ENCODE results near the gene PABPC1L. TPM values are rescaled to one million over a fixed set of nuclear protein-coding genes. Genes with fewer than 3 reads are reported as not detected.

The PABPC1L gene
- total RNA-seq, 1 experiment from 2014 or later = 102 TPM

GRCh38 chr20:44886828-44887227 is 23.0 kb upstream of the PABPC1L start:
- TSS peak; percentile 76 for BruUV-seq (replicated peaks)
- H3K27ac ChIP-seq (ENCODE audit: low read length) = peak overlapping the region; percentile 94
- H3K36me3 ChIP-seq (ENCODE audit: control insufficient read depth, insufficient read depth, low read length) = peaks cover 13% of the 10 kb centered on the region
- ATAC-seq = no peak
- H3K9me3 ChIP-seq (ENCODE audit: control insufficient read depth, insufficient read depth, low read depth, low read length) = no peaks in the 10 kb centered on the region
- ChIA-PET POLR2A (no interaction called here), CTCF (no interaction called here)
- H3K27me3 ChIP-seq (ENCODE audit: control insufficient read depth, insufficient read depth, low read length) = no peaks in the 10 kb centered on the region
- in situ Hi-C loops (cut with HindIII; ENCODE audit: low pct_unique_long_range_greater_than_20kb, low sequenced_read_pairs) (no loop called here), intact Hi-C loops (cut with micrococcal nuclease; ENCODE audit: unreplicated experiment) (no loop called here)
- TF ChIP-seq REST (IDR thresholded peaks at IDR 0.05; ENCODE audit: insufficient read depth in 1 of 2, low read depth in 2 of 2, low read length in 1 of 2) (no peak), TCF7L2 (IDR thresholded peaks at IDR 0.05; ENCODE audit: low read depth, low read length) (no peak), POLR2AphosphoS5 (IDR thresholded peaks at IDR 0.05; ENCODE audit: low read depth, low read length) (no peak), SIN3A (IDR thresholded peaks at IDR 0.05; ENCODE audit: borderline replicate concordance, insufficient read depth, low read depth, low read length) (no peak), CTCF (IDR thresholded peaks at IDR 0.05) (no peak)
- DNase-seq (ENCODE audit: low read depth, low spot score) = no peak
- H3K4me1 ChIP-seq (ENCODE audit: control insufficient read depth, insufficient read depth, low read length) = peaks cover 31% of the 10 kb centered on the region
- H3K4me3 ChIP-seq (ENCODE audit: low read depth in 2 of 2, low read length in 2 of 2) = peak overlapping the region; percentile 94 to 96

GRCh38 chr20:44887466-44887865 is 22.4 kb upstream of the PABPC1L start:
- in situ Hi-C loops (cut with HindIII; ENCODE audit: low pct_unique_long_range_greater_than_20kb, low sequenced_read_pairs) (no loop called here), intact Hi-C loops (cut with micrococcal nuclease; ENCODE audit: unreplicated experiment) (no loop called here)
- H3K4me3 ChIP-seq (ENCODE audit: low read depth in 2 of 2, low read length in 2 of 2) = peak overlapping the region; percentile 94 to 96
- H3K4me1 ChIP-seq (ENCODE audit: control insufficient read depth, insufficient read depth, low read length) = peaks cover 34% of the 10 kb centered on the region
- POLR2A ChIA-PET = no interaction called here
- no peaks in the 10 kb centered on the region for H3K9me3 ChIP-seq (ENCODE audit: control insufficient read depth, insufficient read depth, low read depth, low read length)
- DNase-seq (ENCODE audit: low read depth, low spot score) = no peak
- peaks cover 13% of the 10 kb centered on the region for H3K36me3 ChIP-seq (ENCODE audit: control insufficient read depth, insufficient read depth, low read length)
- peak overlapping the region; percentile 18 for H3K27ac ChIP-seq (ENCODE audit: low read length)
- H3K27me3 ChIP-seq (ENCODE audit: control insufficient read depth, insufficient read depth, low read length) = no peaks in the 10 kb centered on the region
- CTCF ChIA-PET = interaction anchor here (0.6 kb wide), 1 partner anchor 155 kb away, joined by 3 read pairs; no protein-coding TSS in a partner anchor
- ATAC-seq = no peak
- TF ChIP-seq REST (IDR thresholded peaks at IDR 0.05; ENCODE audit: insufficient read depth in 1 of 2, low read depth in 2 of 2, low read length in 1 of 2) (no peak), SIN3A (IDR thresholded peaks at IDR 0.05; ENCODE audit: borderline replicate concordance, insufficient read depth, low read depth, low read length) (no peak), POLR2AphosphoS5 (IDR thresholded peaks at IDR 0.05; ENCODE audit: low read depth, low read length) (no peak), TCF7L2 (IDR thresholded peaks at IDR 0.05; ENCODE audit: low read depth, low read length) (no peak), CTCF (IDR thresholded peaks at IDR 0.05) (no peak)
- no TSS peak for BruUV-seq (replicated peaks)

Measured in Panc1 (cell line).